D721Med (cell line): ENCODE data around the gene NUMA1.

Experiments used
- DNase-seq: peaks from one replicate; pipeline ENCODE4 v3.0.0; 2011; ENCODE audit warnings: low spot score; ENCODE audit not compliant: insufficient read length
- FAIRE-seq: peaks from 2 replicates; lab custom pipeline; 2011; peaks lifted over from hg19 to GRCh38; lab: Jason Lieb, UNC
- CTCF ChIP-seq: IDR thresholded peaks from 2 replicates; pipeline ENCODE4 v1.5.1; 2012; ENCODE audit warnings: mild to moderate bottlenecking, control low read depth; ENCODE audit not compliant: insufficient read depth; ENCODE audit errors: missing control alignments

The NUMA1 gene

GRCh38 chr11:72014761-72015320 lies 65.5 kb downstream of the NUMA1 start:
- DNase-seq (no peak), FAIRE-seq (no peak)
- no peak for TF ChIP-seq CTCF

- TF ChIP-seq CTCF, result no peak
- no peak for DNase-seq
- FAIRE-seq, result no peak
Observed at GRCh38 chr11:72013765-72014711, 66.3 kb downstream of the NUMA1 start.

GRCh38 chr11:72012897-72013721 lies 67.2 kb downstream of the NUMA1 start:
- FAIRE-seq, result no peak
- no peak for DNase-seq
- TF ChIP-seq CTCF, result no peak

- FAIRE-seq, result no peak
Observed at GRCh38 chr11:72012091-72012630, 68.2 kb downstream of the NUMA1 start.

GRCh38 chr11:72010529-72011233 lies 69.7 kb downstream of the NUMA1 start:
- DNase-seq (no peak), FAIRE-seq (no peak)
- TF ChIP-seq CTCF, result no peak

More at GRCh38 chr11:72012091-72012630, 68.2 kb downstream of the NUMA1 start:
- TF ChIP-seq CTCF, result no peak
- no peak for DNase-seq

GRCh38 chr11:72009156-72009555 lies 71.2 kb downstream of the NUMA1 start:
- FAIRE-seq, result no peak

More at GRCh38 chr11:72009156-72009555, 71.2 kb downstream of the NUMA1 start:
- TF ChIP-seq CTCF, result no peak
- DNase-seq, result no peak
